ENCODE measurements around the gene DCANP1.

- TF ChIP-seq CTCF (IDR thresholded peaks at IDR 0.05) = no peak
- no peak for TF ChIP-seq POLR2A (IDR thresholded peaks at IDR 0.05)
Measured at GRCh38 chr5:135488727-135489465, 41.7 kb upstream of the DCANP1 start.

Data from heart left ventricle (tissue), 13 donors.